GM12878 (cell line): ENCODE measurements around the gene PPP1R18. TPM values are rescaled to one million over a fixed set of nuclear protein-coding genes. Genes with fewer than 3 reads are reported as not detected.

Experiments used
- BACH1 ChIP-seq: fragments of 450-650 bp; IDR thresholded peaks from 2 replicates; pipeline ENCODE4 v1.6.1; 2017; ENCODE audit warnings: mild to moderate bottlenecking, borderline replicate concordance
- FOS ChIP-seq: IDR thresholded peaks from 3 replicates; pipeline ENCODE4 v1.6.1; 2011; ENCODE audit warnings: borderline replicate concordance; ENCODE audit not compliant: insufficient read length; ENCODE audit errors: extremely low read depth
- GABPA ChIP-seq: IDR thresholded peaks from 2 replicates; pipeline ENCODE4 v1.6.1; 2014; ENCODE audit warnings: antibody characterized with exemption, low read depth, mild to moderate bottlenecking, inconsistent platforms
- RAD51 ChIP-seq: fragments of 450-650 bp; IDR thresholded peaks from 2 replicates; pipeline ENCODE4 v1.6.1; 2016; ENCODE audit warnings: moderate library complexity, mild to moderate bottlenecking, inconsistent platforms
- SIN3A ChIP-seq: IDR thresholded peaks from 2 replicates; pipeline ENCODE4 v1.6.1; 2012; ENCODE audit warnings: low read depth, low read length, improper control_type of control experiment
- SMAD5 ChIP-seq: IDR thresholded peaks from 2 replicates; pipeline ENCODE4 v1.6.1; 2016; ENCODE audit warnings: antibody characterized with exemption, low read depth
- SPI1 ChIP-seq: IDR thresholded peaks from 2 replicates; pipeline ENCODE4 v1.6.1; 2011; ENCODE audit warnings: low read depth, mild to moderate bottlenecking, low read length, moderate library complexity, borderline replicate concordance; ENCODE audit not compliant: insufficient read depth
- STAT3 ChIP-seq: IDR thresholded peaks from 2 replicates; pipeline ENCODE4 v1.6.1; 2011; ENCODE audit warnings: low read depth, low read length, improper control_type of control experiment
- YY1 ChIP-seq: IDR thresholded peaks from 2 replicates; pipeline ENCODE4 v1.6.1; 2011; ENCODE audit warnings: low read depth, mild to moderate bottlenecking, low read length
- polyA plus RNA-seq, 11 experiments: library from polyadenylated mRNA; depleted of rRNA in 4 of 11; unstranded in 6 of 11; stranded (reverse) in 5 of 11; fragments of >200 nt; fragmentation: Nextera tagmentation in 4 of 11; fragmentation: Illumina TruSeq in 1 of 11; extraction: Ambion mirVana in 4 of 11; extraction: Trizol in 1 of 11; gene quantifications; 1 replicate in 1 of 11; 2 replicates in 10 of 11; pipeline versions ENCODE4 v1.2.1 to v1.2.3, GENCODE V29; 2011 to 2016; ENCODE audit warnings: inconsistent platforms in 2 of 11, missing spikeins in 2 of 11, low read depth in 1 of 11
- total RNA-seq, 4 experiments: library from RNA; depleted of rRNA in 3 of 4; stranded (reverse); fragments of >200 nt in 3 of 4; fragmentation: Illumina TruSeq in 1 of 4; extraction: Trizol in 1 of 4; gene quantifications; 2 replicates each; pipeline versions ENCODE4 v1.2.1 to v1.2.3, GENCODE V29; 2013 to 2021
- TF ChIP-seq, protein P1 (sequence below): fragments of 450-650 bp; IDR thresholded peaks from 2 replicates; pipeline ENCODE4 v1.6.1; 2017; ENCODE audit warnings: mild to moderate bottlenecking
- TF ChIP-seq, protein P2 (sequence below): fragments of 450-650 bp; formaldehyde crosslinking; IDR thresholded peaks from 2 replicates; pipeline ENCODE4 v1.4.0; 2020; ENCODE audit warnings: mild to moderate bottlenecking, moderate library complexity
- TF ChIP-seq, protein P3 (sequence below): fragments of 150-350 bp; IDR thresholded peaks from 2 replicates; pipeline ENCODE4 v1.6.1; 2016; ENCODE audit warnings: low read depth, low read length
- TF ChIP-seq, protein P4 (sequence below): fragments of 450-650 bp; IDR thresholded peaks from 2 replicates; pipeline ENCODE4 v1.6.1; 2016; ENCODE audit warnings: mild to moderate bottlenecking
- TF ChIP-seq, protein P5 (sequence below), 3 experiments: IDR thresholded peaks in 2 of 3; conservative IDR thresholded peaks in 1 of 3; 2 replicates each; pipeline ENCODE4 v1.5.1; 2011; ENCODE audit warnings: low read depth in 3 of 3, low read length in 3 of 3, mild to moderate bottlenecking in 3 of 3, control low read depth in 2 of 3, moderate library complexity in 2 of 3, inconsistent platforms in 1 of 3, mixed read lengths in 1 of 3; ENCODE audit not compliant: control insufficient read depth in 2 of 3, insufficient read depth in 1 of 3; ENCODE audit errors: extremely low read depth in 1 of 3

The PPP1R18 gene
- total and polyA plus RNA-seq, 10 of the 15 experiments (the other 5 are each of a cell fraction or from before 2014, with no cell fraction given) = 21.0 to 119 (median 52.6) TPM

DNA sequence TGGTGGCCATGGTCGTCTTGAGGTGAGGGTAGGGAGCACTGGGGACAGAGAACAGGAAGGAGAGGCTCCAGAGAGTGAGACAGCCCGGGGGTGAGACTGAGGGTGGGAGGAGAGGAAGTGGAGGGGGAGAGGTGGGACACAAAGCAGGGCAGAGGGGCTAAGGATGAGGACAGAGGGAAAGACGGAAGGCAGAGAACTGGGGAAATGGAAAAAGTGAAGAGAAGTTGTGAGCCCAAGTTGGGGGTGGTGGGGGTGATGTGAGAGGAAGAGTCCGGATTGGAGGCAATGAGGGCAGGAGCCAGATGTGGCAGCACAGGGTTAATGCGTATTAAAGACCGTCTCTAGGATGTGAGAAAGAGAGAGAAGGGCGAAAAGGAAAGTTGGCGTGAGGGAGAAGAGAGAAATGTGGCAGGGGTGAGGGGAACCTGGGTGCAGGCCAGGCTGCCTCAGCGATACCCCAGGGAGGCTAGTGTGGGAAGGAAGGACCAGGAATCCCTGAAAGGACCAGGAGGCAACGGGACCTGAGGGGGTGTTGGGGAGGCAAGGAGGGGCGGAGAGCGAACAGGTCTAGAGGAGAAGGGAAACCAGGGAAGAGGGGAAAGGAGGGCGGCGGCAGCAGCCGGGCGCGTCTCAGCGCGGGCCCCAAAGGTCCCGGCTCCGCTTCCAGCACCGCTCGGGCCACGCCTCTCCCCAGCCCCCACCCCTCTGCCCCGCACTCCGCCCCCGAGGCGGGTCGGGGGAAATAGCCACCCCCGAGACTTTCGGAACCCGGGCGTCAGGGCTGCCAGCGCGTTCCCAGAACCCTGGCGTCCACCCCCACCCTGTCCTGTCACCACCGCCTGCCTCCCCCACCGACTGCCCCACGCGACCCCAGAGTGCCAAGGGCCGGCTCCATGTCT is at the start of gene PPP1R18 (continued):
- TF ChIP-seq SMAD5 (no peak), RAD51 (no peak), BACH1 (no peak), YY1 (peak; percentile 21), FOS (no peak), SIN3A (no peak), GABPA (no peak), STAT3 (no peak), SPI1 (0 out of 2 replicates have a peak, but pooled peaks have one; percentile 24)
- TF ChIP-seq, protein P1, sequence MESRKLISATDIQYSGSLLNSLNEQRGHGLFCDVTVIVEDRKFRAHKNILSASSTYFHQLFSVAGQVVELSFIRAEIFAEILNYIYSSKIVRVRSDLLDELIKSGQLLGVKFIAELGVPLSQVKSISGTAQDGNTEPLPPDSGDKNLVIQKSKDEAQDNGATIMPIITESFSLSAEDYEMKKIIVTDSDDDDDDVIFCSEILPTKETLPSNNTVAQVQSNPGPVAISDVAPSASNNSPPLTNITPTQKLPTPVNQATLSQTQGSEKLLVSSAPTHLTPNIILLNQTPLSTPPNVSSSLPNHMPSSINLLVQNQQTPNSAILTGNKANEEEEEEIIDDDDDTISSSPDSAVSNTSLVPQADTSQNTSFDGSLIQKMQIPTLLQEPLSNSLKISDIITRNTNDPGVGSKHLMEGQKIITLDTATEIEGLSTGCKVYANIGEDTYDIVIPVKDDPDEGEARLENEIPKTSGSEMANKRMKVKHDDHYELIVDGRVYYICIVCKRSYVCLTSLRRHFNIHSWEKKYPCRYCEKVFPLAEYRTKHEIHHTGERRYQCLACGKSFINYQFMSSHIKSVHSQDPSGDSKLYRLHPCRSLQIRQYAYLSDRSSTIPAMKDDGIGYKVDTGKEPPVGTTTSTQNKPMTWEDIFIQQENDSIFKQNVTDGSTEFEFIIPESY = no peak
- TF ChIP-seq, protein P2, sequence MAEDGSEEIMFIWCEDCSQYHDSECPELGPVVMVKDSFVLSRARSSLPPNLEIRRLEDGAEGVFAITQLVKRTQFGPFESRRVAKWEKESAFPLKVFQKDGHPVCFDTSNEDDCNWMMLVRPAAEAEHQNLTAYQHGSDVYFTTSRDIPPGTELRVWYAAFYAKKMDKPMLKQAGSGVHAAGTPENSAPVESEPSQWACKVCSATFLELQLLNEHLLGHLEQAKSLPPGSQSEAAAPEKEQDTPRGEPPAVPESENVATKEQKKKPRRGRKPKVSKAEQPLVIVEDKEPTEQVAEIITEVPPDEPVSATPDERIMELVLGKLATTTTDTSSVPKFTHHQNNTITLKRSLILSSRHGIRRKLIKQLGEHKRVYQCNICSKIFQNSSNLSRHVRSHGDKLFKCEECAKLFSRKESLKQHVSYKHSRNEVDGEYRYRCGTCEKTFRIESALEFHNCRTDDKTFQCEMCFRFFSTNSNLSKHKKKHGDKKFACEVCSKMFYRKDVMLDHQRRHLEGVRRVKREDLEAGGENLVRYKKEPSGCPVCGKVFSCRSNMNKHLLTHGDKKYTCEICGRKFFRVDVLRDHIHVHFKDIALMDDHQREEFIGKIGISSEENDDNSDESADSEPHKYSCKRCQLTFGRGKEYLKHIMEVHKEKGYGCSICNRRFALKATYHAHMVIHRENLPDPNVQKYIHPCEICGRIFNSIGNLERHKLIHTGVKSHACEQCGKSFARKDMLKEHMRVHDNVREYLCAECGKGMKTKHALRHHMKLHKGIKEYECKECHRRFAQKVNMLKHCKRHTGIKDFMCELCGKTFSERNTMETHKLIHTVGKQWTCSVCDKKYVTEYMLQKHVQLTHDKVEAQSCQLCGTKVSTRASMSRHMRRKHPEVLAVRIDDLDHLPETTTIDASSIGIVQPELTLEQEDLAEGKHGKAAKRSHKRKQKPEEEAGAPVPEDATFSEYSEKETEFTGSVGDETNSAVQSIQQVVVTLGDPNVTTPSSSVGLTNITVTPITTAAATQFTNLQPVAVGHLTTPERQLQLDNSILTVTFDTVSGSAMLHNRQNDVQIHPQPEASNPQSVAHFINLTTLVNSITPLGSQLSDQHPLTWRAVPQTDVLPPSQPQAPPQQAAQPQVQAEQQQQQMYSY (CRISPR knock-in tag) = no peak
- TF ChIP-seq, protein P3, sequence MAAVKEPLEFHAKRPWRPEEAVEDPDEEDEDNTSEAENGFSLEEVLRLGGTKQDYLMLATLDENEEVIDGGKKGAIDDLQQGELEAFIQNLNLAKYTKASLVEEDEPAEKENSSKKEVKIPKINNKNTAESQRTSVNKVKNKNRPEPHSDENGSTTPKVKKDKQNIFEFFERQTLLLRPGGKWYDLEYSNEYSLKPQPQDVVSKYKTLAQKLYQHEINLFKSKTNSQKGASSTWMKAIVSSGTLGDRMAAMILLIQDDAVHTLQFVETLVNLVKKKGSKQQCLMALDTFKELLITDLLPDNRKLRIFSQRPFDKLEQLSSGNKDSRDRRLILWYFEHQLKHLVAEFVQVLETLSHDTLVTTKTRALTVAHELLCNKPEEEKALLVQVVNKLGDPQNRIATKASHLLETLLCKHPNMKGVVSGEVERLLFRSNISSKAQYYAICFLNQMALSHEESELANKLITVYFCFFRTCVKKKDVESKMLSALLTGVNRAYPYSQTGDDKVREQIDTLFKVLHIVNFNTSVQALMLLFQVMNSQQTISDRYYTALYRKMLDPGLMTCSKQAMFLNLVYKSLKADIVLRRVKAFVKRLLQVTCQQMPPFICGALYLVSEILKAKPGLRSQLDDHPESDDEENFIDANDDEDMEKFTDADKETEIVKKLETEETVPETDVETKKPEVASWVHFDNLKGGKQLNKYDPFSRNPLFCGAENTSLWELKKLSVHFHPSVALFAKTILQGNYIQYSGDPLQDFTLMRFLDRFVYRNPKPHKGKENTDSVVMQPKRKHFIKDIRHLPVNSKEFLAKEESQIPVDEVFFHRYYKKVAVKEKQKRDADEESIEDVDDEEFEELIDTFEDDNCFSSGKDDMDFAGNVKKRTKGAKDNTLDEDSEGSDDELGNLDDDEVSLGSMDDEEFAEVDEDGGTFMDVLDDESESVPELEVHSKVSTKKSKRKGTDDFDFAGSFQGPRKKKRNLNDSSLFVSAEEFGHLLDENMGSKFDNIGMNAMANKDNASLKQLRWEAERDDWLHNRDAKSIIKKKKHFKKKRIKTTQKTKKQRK = no peak
- TF ChIP-seq, protein P4, sequence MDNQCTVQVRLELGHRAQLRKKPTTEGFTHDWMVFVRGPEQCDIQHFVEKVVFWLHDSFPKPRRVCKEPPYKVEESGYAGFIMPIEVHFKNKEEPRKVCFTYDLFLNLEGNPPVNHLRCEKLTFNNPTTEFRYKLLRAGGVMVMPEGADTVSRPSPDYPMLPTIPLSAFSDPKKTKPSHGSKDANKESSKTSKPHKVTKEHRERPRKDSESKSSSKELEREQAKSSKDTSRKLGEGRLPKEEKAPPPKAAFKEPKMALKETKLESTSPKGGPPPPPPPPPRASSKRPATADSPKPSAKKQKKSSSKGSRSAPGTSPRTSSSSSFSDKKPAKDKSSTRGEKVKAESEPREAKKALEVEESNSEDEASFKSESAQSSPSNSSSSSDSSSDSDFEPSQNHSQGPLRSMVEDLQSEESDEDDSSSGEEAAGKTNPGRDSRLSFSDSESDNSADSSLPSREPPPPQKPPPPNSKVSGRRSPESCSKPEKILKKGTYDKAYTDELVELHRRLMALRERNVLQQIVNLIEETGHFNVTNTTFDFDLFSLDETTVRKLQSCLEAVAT = peak; percentile 74; the same call in 1 of the 2 replicates
- TF ChIP-seq, protein P5, sequence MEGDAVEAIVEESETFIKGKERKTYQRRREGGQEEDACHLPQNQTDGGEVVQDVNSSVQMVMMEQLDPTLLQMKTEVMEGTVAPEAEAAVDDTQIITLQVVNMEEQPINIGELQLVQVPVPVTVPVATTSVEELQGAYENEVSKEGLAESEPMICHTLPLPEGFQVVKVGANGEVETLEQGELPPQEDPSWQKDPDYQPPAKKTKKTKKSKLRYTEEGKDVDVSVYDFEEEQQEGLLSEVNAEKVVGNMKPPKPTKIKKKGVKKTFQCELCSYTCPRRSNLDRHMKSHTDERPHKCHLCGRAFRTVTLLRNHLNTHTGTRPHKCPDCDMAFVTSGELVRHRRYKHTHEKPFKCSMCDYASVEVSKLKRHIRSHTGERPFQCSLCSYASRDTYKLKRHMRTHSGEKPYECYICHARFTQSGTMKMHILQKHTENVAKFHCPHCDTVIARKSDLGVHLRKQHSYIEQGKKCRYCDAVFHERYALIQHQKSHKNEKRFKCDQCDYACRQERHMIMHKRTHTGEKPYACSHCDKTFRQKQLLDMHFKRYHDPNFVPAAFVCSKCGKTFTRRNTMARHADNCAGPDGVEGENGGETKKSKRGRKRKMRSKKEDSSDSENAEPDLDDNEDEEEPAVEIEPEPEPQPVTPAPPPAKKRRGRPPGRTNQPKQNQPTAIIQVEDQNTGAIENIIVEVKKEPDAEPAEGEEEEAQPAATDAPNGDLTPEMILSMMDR (IDR thresholded peaks at IDR 0.05 in 2 of 3, conservative IDR thresholded peaks at IDR 0.05 in 1 of 3; ENCODE audit: control insufficient read depth in 2 of 3, extremely low read depth in 1 of 3, insufficient read depth in 1 of 3, low read depth in 3 of 3, low read length in 3 of 3) = no peak
